A673 (cell line): ENCODE data around the gene KCNIP4.

Experiments
- CTCF ChIP-seq: fragments of 300-800, 200-600 bp; sonication (generic); conservative IDR thresholded peaks from 2 replicates; pipeline ENCODE4 v1.5.1; 2017; ENCODE audit warnings: low read depth, mild to moderate bottlenecking, antibody characterized with exemption, low read length, moderate library complexity, mixed read lengths
- EZH2 ChIP-seq: fragments of 200-600 bp; sonication (generic); IDR thresholded peaks from 2 replicates; pipeline ENCODE4 v1.6.1; 2017; ENCODE audit warnings: borderline replicate concordance, low read depth, mild to moderate bottlenecking, mixed read lengths, antibody characterized with exemption, low read length; ENCODE audit not compliant: poor library complexity, severe bottlenecking

- TF ChIP-seq CTCF: no peak
- no peak for TF ChIP-seq EZH2
Measured at GRCh38 chr4:21139327-21139726, 809.2 kb downstream of the KCNIP4 start.
